ENCODE measurements around the gene ETV3L.

DNA sequence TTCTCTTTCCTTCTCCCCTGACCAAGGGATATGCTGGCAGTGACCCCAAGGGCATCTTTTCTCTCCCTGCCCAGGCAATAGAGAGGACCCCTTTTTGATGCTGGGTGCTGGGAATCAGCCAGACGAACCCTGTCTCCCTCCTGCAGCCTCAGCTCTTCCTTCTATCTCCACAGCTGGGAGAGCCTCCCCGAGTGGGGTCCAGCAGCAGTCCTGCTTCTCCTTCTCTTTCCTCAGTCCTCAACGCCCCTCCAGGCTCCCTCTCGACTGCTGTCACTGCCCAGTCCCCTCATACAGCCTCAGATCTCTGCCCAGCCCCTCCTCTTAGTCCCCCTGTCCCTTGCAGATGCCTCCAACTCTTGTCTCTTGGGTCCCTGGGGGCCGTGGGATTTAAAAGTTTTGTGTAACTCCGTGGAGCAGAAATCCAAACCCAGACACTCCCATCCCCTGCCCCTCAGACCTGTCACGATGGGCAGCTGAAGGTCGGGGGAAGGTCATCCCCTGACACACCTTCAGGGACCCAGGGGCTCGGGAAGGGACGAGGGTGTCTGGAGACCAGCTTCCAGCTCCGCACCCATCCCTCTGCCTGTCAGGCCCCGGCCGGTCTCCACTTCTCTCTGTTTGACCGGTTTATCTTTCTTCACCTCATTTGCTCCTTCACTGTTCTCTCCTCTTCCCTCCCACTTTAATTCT, 5.8 kb upstream of the ETV3L start:
- TF ChIP-seq, protein P1, sequence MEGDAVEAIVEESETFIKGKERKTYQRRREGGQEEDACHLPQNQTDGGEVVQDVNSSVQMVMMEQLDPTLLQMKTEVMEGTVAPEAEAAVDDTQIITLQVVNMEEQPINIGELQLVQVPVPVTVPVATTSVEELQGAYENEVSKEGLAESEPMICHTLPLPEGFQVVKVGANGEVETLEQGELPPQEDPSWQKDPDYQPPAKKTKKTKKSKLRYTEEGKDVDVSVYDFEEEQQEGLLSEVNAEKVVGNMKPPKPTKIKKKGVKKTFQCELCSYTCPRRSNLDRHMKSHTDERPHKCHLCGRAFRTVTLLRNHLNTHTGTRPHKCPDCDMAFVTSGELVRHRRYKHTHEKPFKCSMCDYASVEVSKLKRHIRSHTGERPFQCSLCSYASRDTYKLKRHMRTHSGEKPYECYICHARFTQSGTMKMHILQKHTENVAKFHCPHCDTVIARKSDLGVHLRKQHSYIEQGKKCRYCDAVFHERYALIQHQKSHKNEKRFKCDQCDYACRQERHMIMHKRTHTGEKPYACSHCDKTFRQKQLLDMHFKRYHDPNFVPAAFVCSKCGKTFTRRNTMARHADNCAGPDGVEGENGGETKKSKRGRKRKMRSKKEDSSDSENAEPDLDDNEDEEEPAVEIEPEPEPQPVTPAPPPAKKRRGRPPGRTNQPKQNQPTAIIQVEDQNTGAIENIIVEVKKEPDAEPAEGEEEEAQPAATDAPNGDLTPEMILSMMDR (IDR thresholded peaks at IDR 0.05), result no peak
- TF ChIP-seq POLR2A (IDR thresholded peaks at IDR 0.05) (no peak), POLR2AphosphoS5 (IDR thresholded peaks at IDR 0.05; ENCODE audit: insufficient read depth in 1 of 2, low read depth in 1 of 2) (no peak)
